Suppressor macrophage treated with lipopolysaccharide for 4 hours (primary cell): ENCODE measurements around the gene OR6K2.

Experiments
- DNase-seq: peaks from one replicate; pipeline ENCODE4 v3.0.0-alpha.2; 2020

Gene OR6K2

DNA sequence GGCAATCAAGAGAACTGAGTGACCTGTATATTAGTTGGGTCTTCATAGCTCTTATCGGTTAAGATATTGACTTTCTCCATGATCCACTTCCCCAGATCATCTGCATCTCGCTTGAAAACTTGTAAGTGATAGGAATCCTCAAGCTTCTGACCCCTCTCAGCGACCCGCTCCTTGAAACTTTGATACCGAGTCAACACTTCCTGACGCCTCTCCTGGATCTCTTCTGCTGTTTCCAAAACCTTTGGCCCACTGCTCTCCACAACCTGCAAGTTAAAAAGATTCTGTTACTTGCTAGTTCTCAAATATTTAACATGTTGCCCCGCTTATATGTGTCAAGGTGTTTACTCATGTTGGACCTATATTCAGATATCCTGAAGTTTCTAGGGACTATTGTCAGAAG is 15.4 kb downstream of the OR6K2 start:
- no peak for DNase-seq

DNA sequence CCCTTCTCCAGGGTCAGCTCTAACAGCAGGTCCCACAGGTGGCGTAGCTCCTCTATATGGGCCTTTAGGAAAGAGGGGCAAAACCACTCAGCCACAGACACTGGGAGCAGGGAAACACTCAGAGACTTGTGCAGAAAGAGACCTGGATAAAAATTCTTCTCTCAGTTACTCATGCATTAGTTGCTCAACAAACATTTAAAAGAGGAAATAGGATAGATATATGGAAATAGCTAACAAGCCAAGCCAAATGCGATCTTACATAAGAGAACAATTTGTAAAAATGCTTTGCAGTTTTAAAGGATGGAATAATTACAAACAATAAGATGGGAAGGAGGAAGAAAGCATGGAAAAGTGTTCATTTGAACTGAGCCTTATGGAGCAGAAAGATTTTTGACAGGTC is 18.8 kb downstream of the OR6K2 start:
- DNase-seq, result peak; percentile 56

DNA sequence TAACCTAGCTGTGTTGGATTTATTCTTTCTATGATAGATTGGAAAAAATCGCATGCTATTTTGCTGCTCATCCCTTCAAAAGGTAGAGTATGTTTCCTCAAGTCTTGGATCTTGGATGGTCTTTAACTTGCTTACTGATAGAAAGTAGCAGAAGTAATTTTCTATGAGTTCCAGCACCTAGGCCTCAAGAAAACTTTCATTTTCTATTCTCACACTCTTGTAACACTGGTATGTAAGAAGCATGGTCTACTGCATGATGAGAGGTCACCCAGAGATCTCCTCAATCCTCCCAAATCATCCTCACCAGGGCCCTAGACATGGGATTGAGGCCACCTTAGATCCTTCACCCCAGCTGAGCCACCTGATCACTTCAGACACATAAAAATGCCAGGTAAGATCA is 21.2 kb downstream of the OR6K2 start:
- DNase-seq, result no peak

DNA sequence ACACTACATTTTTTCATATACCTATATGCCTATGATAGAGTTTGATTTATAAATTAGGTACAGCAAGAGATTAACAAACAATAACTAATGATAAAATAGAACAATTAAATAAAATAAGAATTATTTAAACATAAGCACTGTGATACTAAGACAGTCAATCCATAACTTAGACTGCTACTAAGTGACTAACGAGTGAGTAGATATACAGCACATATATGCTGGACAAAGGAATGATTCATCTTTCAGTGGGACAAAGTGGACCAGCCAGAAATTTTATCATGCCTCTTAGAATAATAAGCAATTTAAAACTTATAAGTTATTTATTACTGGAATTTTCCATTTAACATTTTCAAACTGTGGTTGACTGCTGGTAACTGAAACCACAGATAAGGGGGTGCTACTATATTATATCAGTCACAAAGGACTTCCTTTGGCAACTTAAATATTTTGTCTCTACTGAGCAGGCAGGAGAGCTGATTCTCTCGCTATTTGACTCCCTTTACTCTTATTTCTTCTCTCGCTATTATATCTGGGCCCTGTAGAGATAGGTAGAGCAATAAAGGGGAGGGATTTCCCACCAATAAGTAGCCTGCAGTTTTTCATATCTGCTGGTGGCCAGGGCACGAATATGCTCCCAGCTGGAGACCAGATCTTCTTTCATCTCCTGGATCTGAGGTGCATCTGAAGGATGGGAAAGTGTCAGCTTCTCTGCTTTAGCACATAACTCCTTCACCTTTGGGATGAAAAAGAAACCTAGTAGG is 24.7 kb downstream of the OR6K2 start:
- DNase-seq, result peak; percentile 5

DNA sequence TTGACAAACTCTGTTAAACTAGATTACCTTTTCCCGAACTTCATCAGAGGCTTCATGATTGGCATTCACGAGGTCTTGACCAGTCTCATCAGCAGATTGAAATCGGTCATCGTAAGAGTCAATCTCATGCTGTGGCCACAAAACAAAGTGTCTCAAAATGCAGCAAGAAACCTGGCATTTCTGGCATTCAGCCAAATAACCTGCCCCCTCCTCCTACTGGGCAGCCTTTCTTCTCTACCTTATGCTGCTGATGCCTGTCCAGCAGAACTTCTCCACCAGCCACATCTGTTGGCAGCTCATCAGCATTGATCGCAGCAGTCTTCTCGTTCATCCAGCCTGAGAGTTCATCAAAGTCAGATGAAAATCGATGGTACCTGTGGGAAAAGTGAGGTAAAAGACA is 26.1 kb downstream of the OR6K2 start:
- DNase-seq, result no peak

DNA sequence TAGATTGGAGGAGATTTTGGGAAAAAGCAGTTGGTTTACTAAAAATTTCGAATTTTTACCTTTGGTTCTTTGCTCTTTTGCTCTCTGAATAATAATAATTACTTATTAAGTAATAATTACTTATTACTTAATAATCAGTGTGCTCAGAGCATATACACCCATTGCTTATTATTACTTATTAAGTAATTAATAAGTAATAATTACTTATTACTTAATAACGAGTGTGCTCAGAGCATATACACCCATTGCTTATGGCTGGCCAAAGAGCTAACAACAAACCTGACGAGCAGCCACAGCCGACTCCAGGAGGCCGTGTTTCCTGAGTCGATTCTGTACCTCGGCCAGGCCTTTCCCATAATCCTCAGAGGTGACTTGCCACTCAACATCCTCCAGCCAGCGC is 34.4 kb downstream of the OR6K2 start:
- no peak for DNase-seq

DNA sequence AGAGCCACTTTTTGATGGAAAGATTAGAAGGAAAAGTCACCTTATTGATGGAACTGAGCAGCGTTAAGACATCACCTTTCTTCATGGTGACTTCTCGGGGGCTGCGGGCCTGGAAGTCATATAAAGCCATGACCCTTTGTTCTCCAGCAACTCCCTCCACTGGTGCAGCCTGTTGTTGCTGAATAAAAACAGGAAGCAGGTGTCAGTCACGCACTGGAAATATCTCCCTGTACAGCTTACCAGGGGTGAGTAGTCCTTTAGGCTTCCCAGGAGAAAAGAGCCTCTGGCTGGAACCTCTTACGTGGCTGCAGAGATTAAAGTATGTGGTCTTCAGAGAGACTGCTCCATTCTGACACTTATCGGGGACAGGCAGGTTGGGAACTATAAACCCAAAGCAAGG is 45.9 kb downstream of the OR6K2 start:
- peak; percentile 28 for DNase-seq

DNA sequence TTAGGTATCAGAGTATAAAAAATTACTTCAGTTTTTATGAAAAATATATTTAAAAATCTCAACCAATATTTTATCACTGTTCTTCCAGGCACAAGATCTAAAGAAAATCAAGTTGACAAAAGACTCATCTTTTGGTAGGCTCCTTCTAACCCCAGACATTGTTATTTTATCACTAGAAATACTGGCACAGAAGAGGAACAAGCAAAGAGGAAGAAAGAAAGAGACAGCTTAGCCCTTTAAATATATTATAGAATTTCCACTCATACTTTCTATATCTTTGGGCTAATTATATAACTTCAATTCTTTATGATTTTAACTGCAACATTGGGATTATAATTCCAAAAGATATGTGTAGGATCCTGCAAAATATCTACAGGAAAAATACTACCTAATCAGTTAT is 46.4 kb downstream of the OR6K2 start:
- peak; percentile 12 for DNase-seq

DNA sequence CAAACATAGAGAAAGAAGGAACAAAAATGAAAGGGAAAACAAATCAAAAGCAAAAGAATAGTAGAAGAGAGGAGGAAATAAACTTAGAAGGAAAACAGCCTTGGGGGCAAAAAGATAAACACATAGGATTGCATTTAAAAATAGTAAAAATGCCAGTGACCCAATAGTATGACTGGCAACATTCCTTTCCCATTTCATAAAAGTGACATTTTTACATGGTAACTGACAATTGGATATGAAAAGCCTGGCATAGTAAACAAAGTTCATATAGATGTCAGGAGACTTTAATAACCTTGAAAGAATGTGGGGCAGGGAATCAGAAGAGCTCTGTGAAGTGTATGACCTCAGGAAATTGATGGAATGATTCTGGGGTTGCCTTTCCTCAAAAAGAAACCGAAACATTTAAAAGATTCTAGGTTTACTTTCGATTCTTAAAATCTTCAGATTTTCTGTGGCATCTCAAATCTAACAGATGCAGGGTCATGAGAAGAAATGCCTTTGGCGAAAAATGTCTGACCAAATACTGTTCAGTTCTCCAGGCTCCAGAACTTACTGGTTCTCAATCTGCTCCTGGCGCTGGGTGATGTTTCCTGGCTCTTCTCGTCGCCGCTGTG is 47.6 kb downstream of the OR6K2 start:
- peak; percentile 37 for DNase-seq
